SK-N-SH (cell line): ENCODE measurements around the gene DSG3.

ENCODE experiments used
- EZH2phosphoT487 ChIP-seq: fragments of 200-600 bp; sonication (generic); IDR thresholded peaks from 2 replicates; pipeline ENCODE4 v1.6.1; 2017; ENCODE audit warnings: low read depth, mixed run types, mild to moderate bottlenecking, antibody characterized with exemption, moderate library complexity, borderline replicate concordance
- POLR2AphosphoS5 ChIP-seq: IDR thresholded peaks from 2 replicates; pipeline ENCODE4 v1.6.1; 2012; ENCODE audit warnings: low read depth, low read length
- RAD21 ChIP-seq: IDR thresholded peaks from 2 replicates; pipeline ENCODE4 v1.6.1; 2012; ENCODE audit warnings: mild to moderate bottlenecking, low read length
- RCOR1 ChIP-seq: fragments of 150-350 bp; IDR thresholded peaks from 2 replicates; pipeline ENCODE4 v1.6.1; 2017; ENCODE audit warnings: antibody characterized with exemption, low read length
- RXRA ChIP-seq: IDR thresholded peaks from 2 replicates; pipeline ENCODE4 v1.4.0; 2012; ENCODE audit warnings: low read depth, mild to moderate bottlenecking, borderline replicate concordance
- SMC3 ChIP-seq: IDR thresholded peaks from 2 replicates; pipeline ENCODE4 v1.6.1; 2012; ENCODE audit warnings: low read depth, low read length, improper control_type of control experiment
- TAF1 ChIP-seq: IDR thresholded peaks from 2 replicates; pipeline ENCODE4 v1.6.1; 2012; ENCODE audit warnings: low read depth, mild to moderate bottlenecking, low read length, moderate library complexity, borderline replicate concordance
- YY1 ChIP-seq: IDR thresholded peaks from 2 replicates; pipeline ENCODE4 v1.4.0; 2012; ENCODE audit warnings: low read depth, mild to moderate bottlenecking
- TF ChIP-seq, protein P1 (sequence below): fragments of 200-600 bp; sonication (generic); IDR thresholded peaks from 2 replicates; pipeline ENCODE4 v1.6.1; 2017; ENCODE audit warnings: antibody characterized with exemption, mild to moderate bottlenecking, moderate library complexity
- TF ChIP-seq, protein P2 (sequence below): fragments of 150-350 bp; IDR thresholded peaks from 2 replicates; pipeline ENCODE4 v1.6.1; 2016; ENCODE audit warnings: mild to moderate bottlenecking, low read depth, low read length
- TF ChIP-seq, protein P3 (sequence below): IDR thresholded peaks from 2 replicates; pipeline ENCODE4 v1.4.0; 2012; ENCODE audit warnings: low read depth, borderline replicate concordance

GRCh38 chr18:31438402-31438801, 9.1 kb upstream of the DSG3 start:
- TF ChIP-seq TAF1 (no peak), POLR2AphosphoS5 (no peak), SMC3 (no peak), RCOR1 (no peak), RXRA (no peak), EZH2phosphoT487 (no peak), RAD21 (no peak), YY1 (no peak)
- TF ChIP-seq, protein P1, sequence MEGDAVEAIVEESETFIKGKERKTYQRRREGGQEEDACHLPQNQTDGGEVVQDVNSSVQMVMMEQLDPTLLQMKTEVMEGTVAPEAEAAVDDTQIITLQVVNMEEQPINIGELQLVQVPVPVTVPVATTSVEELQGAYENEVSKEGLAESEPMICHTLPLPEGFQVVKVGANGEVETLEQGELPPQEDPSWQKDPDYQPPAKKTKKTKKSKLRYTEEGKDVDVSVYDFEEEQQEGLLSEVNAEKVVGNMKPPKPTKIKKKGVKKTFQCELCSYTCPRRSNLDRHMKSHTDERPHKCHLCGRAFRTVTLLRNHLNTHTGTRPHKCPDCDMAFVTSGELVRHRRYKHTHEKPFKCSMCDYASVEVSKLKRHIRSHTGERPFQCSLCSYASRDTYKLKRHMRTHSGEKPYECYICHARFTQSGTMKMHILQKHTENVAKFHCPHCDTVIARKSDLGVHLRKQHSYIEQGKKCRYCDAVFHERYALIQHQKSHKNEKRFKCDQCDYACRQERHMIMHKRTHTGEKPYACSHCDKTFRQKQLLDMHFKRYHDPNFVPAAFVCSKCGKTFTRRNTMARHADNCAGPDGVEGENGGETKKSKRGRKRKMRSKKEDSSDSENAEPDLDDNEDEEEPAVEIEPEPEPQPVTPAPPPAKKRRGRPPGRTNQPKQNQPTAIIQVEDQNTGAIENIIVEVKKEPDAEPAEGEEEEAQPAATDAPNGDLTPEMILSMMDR = no peak
- TF ChIP-seq, protein P2, sequence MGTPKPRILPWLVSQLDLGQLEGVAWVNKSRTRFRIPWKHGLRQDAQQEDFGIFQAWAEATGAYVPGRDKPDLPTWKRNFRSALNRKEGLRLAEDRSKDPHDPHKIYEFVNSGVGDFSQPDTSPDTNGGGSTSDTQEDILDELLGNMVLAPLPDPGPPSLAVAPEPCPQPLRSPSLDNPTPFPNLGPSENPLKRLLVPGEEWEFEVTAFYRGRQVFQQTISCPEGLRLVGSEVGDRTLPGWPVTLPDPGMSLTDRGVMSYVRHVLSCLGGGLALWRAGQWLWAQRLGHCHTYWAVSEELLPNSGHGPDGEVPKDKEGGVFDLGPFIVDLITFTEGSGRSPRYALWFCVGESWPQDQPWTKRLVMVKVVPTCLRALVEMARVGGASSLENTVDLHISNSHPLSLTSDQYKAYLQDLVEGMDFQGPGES = no peak
- TF ChIP-seq, protein P3, sequence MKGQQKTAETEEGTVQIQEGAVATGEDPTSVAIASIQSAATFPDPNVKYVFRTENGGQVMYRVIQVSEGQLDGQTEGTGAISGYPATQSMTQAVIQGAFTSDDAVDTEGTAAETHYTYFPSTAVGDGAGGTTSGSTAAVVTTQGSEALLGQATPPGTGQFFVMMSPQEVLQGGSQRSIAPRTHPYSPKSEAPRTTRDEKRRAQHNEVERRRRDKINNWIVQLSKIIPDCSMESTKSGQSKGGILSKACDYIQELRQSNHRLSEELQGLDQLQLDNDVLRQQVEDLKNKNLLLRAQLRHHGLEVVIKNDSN = no peak
